ENCODE measurements around the gene NDFIP1.

Gene NDFIP1, protein sequence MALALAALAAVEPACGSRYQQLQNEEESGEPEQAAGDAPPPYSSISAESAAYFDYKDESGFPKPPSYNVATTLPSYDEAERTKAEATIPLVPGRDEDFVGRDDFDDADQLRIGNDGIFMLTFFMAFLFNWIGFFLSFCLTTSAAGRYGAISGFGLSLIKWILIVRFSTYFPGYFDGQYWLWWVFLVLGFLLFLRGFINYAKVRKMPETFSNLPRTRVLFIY

GRCh38 chr5:142108432-142109330, at the start of gene NDFIP1:
Gene NDFIP1 (plus strand): TSS chr5:142108779. CDS start chr5:142108975, 196 bp downstream.
- TF ChIP-seq, protein P1, sequence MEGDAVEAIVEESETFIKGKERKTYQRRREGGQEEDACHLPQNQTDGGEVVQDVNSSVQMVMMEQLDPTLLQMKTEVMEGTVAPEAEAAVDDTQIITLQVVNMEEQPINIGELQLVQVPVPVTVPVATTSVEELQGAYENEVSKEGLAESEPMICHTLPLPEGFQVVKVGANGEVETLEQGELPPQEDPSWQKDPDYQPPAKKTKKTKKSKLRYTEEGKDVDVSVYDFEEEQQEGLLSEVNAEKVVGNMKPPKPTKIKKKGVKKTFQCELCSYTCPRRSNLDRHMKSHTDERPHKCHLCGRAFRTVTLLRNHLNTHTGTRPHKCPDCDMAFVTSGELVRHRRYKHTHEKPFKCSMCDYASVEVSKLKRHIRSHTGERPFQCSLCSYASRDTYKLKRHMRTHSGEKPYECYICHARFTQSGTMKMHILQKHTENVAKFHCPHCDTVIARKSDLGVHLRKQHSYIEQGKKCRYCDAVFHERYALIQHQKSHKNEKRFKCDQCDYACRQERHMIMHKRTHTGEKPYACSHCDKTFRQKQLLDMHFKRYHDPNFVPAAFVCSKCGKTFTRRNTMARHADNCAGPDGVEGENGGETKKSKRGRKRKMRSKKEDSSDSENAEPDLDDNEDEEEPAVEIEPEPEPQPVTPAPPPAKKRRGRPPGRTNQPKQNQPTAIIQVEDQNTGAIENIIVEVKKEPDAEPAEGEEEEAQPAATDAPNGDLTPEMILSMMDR (IDR thresholded peaks at IDR 0.05; ENCODE audit: extremely low read depth, insufficient read depth, missing control alignments), result no peak
- peak; percentile 82 for DNase-seq (ENCODE audit: low spot score)
- in situ Hi-C loops (cut with MboI; ENCODE audit: low pct_unique_long_range_greater_than_20kb, low sequenced_read_pairs, unreplicated experiment), result no loop called here

DNA sequence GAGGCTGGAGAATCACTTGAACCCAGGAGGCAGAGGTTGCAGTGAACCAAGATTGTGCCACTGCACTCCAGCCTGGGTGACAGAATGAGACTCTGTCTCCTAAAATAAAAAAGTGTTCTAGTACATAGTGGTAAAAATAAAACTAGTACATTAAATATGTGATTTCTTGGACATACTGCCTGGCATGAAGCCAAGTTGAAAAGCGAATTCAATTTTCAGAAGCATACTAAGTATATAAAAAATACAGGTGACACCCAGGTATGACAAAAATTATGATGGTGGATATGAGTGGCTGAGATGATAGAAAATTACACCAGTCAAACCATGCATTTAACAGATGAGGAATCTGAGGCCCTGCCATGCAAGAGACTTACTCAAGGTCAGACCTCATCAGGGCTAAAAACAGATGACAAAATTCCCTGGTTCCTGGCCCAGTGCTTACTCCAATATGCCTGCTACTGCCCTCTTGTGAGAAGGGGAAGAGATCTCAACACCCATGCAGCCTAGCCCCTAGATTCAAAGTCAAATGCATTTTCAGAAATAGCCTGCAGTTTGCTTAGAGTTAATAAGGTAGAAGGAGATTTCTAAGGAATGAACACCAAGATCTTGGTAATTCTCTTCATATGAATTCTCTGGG, 49.2 kb upstream of the NDFIP1 start:
- no peak for DNase-seq (ENCODE audit: low spot score)
- in situ Hi-C loops (cut with MboI; ENCODE audit: low pct_unique_long_range_greater_than_20kb, low sequenced_read_pairs, unreplicated experiment), result no loop called here
- TF ChIP-seq, protein P1 (IDR thresholded peaks at IDR 0.05; ENCODE audit: extremely low read depth, insufficient read depth, missing control alignments), result no peak

DNA sequence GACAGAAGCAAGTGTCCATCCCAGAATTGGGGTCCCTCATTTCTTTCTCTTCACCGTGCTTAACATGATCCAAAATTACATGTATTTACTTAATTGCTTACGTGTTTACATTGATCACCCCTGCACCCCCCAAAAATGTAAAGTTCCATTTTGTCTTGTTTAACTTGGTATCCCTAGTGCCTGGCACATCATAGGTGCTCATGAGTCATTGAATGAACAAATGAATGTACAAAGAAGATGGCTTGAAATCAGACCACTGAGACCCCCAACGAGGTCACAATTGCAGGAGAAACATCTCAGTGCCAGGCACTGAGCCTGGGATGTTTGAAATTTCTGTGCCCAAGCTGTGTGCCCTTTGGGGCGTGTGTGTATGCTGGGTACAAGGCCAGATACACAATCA, 45.2 kb upstream of the NDFIP1 start:
- in situ Hi-C loops (cut with MboI; ENCODE audit: low pct_unique_long_range_greater_than_20kb, low sequenced_read_pairs, unreplicated experiment), result no loop called here
- TF ChIP-seq, protein P1 (IDR thresholded peaks at IDR 0.05; ENCODE audit: extremely low read depth, insufficient read depth, missing control alignments), result no peak

DNA sequence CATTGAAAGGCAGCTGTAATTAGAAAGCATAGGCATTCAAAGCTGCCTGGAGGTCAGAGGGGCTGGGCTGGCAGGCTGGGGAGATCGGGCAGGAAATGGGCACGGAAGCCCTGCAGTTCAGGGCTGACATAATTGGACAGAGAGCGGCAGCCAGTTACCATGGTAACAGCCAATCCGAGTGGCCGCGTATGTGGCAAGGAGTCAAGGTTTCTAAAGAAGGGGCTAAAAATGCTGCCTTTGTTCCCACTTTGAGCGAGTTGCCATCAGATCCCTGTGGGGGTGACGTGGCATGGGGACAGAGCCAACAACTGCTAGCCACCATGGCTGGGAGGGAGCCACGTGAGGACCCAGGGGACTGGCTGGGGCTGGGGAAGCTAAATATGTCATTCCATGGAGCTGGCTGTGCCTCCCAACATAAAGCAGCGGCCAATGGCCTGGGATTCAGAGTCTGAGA, 44.7 kb upstream of the NDFIP1 start:
- DNase-seq (ENCODE audit: low spot score), result no peak
- in situ Hi-C loops (cut with MboI; ENCODE audit: low pct_unique_long_range_greater_than_20kb, low sequenced_read_pairs, unreplicated experiment), result no loop called here
- TF ChIP-seq, protein P1 (IDR thresholded peaks at IDR 0.05; ENCODE audit: extremely low read depth, insufficient read depth, missing control alignments), result no peak

More for the DNA sequence above, 45.2 kb upstream of the NDFIP1 start:
- no peak for DNase-seq (ENCODE audit: low spot score)

DNA sequence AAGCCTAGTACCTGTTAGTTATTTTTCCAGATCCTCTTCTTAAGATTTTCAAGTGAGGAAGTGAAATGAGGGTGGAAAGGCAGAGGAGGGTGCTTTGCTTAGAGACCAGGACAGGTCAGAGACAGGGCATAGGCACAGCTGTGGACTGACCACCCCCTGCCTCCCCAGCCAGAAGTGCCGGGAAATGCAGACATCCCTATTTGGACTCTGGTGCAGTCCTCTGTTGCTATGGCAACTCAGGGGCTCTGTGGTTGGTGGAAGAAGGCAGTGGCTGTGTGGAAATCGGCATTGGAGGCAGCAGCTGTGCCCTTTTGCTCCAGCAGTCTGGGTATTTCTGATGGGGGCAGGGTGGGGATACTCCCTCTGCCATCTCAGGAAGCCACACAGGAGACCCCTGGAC, 43.3 kb upstream of the NDFIP1 start:
- TF ChIP-seq, protein P1 (IDR thresholded peaks at IDR 0.05; ENCODE audit: extremely low read depth, insufficient read depth, missing control alignments), result no peak
- DNase-seq (ENCODE audit: low spot score), result no peak
- in situ Hi-C loops (cut with MboI; ENCODE audit: low pct_unique_long_range_greater_than_20kb, low sequenced_read_pairs, unreplicated experiment), result no loop called here

GRCh38 chr5:142069606-142070399, 38.8 kb upstream of the NDFIP1 start:
- TF ChIP-seq, protein P1 (IDR thresholded peaks at IDR 0.05; ENCODE audit: extremely low read depth, insufficient read depth, missing control alignments), result no peak
- in situ Hi-C loops (cut with MboI; ENCODE audit: low pct_unique_long_range_greater_than_20kb, low sequenced_read_pairs, unreplicated experiment), result no loop called here
- no peak for DNase-seq (ENCODE audit: low spot score)

All from GM13977 (cell line).